GM18517 (cell line): ENCODE measurements around the gene CDH7.

Experiments
- ATAC-seq: cut with Tn5 transposase; IDR thresholded peaks from one replicate; pipeline ENCODE4 v1.9.1; 2021; ENCODE audit warnings: mild to moderate bottlenecking, moderate library complexity; ENCODE audit not compliant: unreplicated experiment

The CDH7 gene

GRCh38 chr18:65901522-65901921, 150.7 kb downstream of the CDH7 start:
- no peak for ATAC-seq

GRCh38 chr18:65906621-65907034, 155.8 kb downstream of the CDH7 start:
- no peak for ATAC-seq

GRCh38 chr18:65907281-65907680, 156.5 kb downstream of the CDH7 start:
- no peak for ATAC-seq

GRCh38 chr18:65919018-65919417, 168.2 kb downstream of the CDH7 start:
- ATAC-seq, result no peak

- no peak for ATAC-seq
Observed at GRCh38 chr18:65919663-65920062, 168.9 kb downstream of the CDH7 start.

- no peak for ATAC-seq
Observed at GRCh38 chr18:65922103-65922502, 171.3 kb downstream of the CDH7 start.

- no peak for ATAC-seq
Observed at GRCh38 chr18:65924904-65925303, 174.1 kb downstream of the CDH7 start.

- no peak for ATAC-seq
Observed at GRCh38 chr18:65934874-65935273, 184.1 kb downstream of the CDH7 start.

- no peak for ATAC-seq
Observed at GRCh38 chr18:65936678-65937077, 185.9 kb downstream of the CDH7 start.

- no peak for ATAC-seq
Observed at GRCh38 chr18:65937180-65937579, 186.4 kb downstream of the CDH7 start.

- no peak for ATAC-seq
Observed at GRCh38 chr18:65938592-65939372, 188.0 kb downstream of the CDH7 start.
